PC-9 (cell line): ENCODE results near the gene AGBL5. TPM values are rescaled to one million over a fixed set of nuclear protein-coding genes. Genes with fewer than 3 reads are reported as not detected.

Experiments used
- BruUV-seq: library from RNA; stranded (reverse); fragments of 400-500 nt; replicated peaks from 2 replicates; lab custom pipeline; 2021; lab: Mats Ljungman, UMichigan
- CTCF ChIA-PET: fragments of 300-600 bp; sonication (Branson Sonifier 250); formaldehyde crosslinking; loops from one replicate; lab custom pipeline; 2022; ENCODE audit warnings: antibody characterized with exemption; lab: Charles Lee
- POLR2A ChIA-PET: fragments of 300-600 bp; sonication (Branson Sonifier 250); formaldehyde crosslinking; loops from one replicate; lab custom pipeline; 2022; ENCODE audit warnings: antibody characterized with exemption; ENCODE audit not compliant: unreplicated experiment; lab: Charles Lee
- DNase-seq, 2 experiments: peaks; one replicate each; pipeline versions ENCODE4 v3.0.0 to v3.0.0-alpha.2; 2015 to 2022; ENCODE audit warnings: mixed read lengths in 1 of 2
- H2AFZ ChIP-seq: fragments of 200-600 bp; sonication (generic); 2 replicates; pipeline ENCODE4 v1.8.1; 2017; ENCODE audit warnings: antibody characterized with exemption
- H3F3A ChIP-seq: fragments of 200-600 bp; sonication (generic); 2 replicates; pipeline ENCODE4 v1.8.1; 2017; ENCODE audit warnings: antibody characterized with exemption, mild to moderate bottlenecking, low read depth; ENCODE audit not compliant: insufficient read depth
- H3K27ac ChIP-seq: fragments of 200-600 bp; sonication (generic); 2 replicates; pipeline ENCODE4 v1.6.1; 2016; ENCODE audit warnings: mixed run types
- H3K27me3 ChIP-seq: fragments of 200-600 bp; sonication (generic); 2 replicates; pipeline ENCODE4 v1.6.1; 2016; ENCODE audit warnings: low read depth, mixed run types; ENCODE audit not compliant: insufficient read depth
- H3K36me3 ChIP-seq: fragments of 200-600 bp; sonication (generic); 2 replicates; pipeline ENCODE4 v1.6.1; 2016; ENCODE audit warnings: low read depth, mixed run types
- H3K4me1 ChIP-seq: fragments of 200-600 bp; sonication (generic); replicated peaks from 2 replicates; pipeline ENCODE4 v1.6.1; 2016; ENCODE audit warnings: mixed run types; ENCODE audit not compliant: insufficient read depth
- H3K4me2 ChIP-seq: fragments of 200-600 bp; sonication (generic); 2 replicates; pipeline ENCODE4 v1.6.1; 2017; ENCODE audit warnings: mixed run types
- H3K4me3 ChIP-seq: fragments of 200-600 bp; sonication (generic); 2 replicates; pipeline ENCODE4 v1.6.1; 2016; ENCODE audit warnings: mixed run types
- H3K79me2 ChIP-seq: fragments of 200-600 bp; sonication (generic); 2 replicates; pipeline ENCODE4 v1.6.1; 2017; ENCODE audit warnings: low read depth, mixed run types
- H3K9me2 ChIP-seq: fragments of 200-600 bp; sonication (generic); 2 replicates; pipeline ENCODE4 v1.8.1; 2017; ENCODE audit warnings: mild to moderate bottlenecking; ENCODE audit not compliant: insufficient read depth
- H3K9me3 ChIP-seq: fragments of 200-600 bp; sonication (generic); 2 replicates; pipeline ENCODE4 v1.8.1; 2016; ENCODE audit warnings: low read depth; ENCODE audit not compliant: insufficient read depth
- H4K20me1 ChIP-seq: fragments of 200-600 bp; sonication (generic); 2 replicates; pipeline ENCODE4 v1.8.1; 2017; ENCODE audit not compliant: insufficient read depth
- CTCF ChIP-seq: fragments of 200-600 bp; sonication (generic); conservative IDR thresholded peaks from 2 replicates; pipeline ENCODE4 v1.6.1; 2017; ENCODE audit warnings: mixed run types, antibody characterized with exemption, mild to moderate bottlenecking, moderate library complexity
- EZH2 ChIP-seq: fragments of 200-600 bp; sonication (generic); IDR thresholded peaks from 2 replicates; pipeline ENCODE4 v1.8.0; 2017; ENCODE audit warnings: antibody characterized with exemption, low read depth
- intact Hi-C: fragments of 100-400 bp; cut with micrococcal nuclease; formaldehyde crosslinking; loops from one replicate; pipeline ENCODE4 v1.10.0; 2022; ENCODE audit not compliant: unreplicated experiment
- total RNA-seq: library from RNA; stranded (reverse); gene quantifications from 2 replicates; pipeline ENCODE4 v1.2.3, GENCODE V29; 2021

The AGBL5 gene
- total RNA-seq, 1 experiment from 2014 or later, result 63.2 TPM

DNA sequence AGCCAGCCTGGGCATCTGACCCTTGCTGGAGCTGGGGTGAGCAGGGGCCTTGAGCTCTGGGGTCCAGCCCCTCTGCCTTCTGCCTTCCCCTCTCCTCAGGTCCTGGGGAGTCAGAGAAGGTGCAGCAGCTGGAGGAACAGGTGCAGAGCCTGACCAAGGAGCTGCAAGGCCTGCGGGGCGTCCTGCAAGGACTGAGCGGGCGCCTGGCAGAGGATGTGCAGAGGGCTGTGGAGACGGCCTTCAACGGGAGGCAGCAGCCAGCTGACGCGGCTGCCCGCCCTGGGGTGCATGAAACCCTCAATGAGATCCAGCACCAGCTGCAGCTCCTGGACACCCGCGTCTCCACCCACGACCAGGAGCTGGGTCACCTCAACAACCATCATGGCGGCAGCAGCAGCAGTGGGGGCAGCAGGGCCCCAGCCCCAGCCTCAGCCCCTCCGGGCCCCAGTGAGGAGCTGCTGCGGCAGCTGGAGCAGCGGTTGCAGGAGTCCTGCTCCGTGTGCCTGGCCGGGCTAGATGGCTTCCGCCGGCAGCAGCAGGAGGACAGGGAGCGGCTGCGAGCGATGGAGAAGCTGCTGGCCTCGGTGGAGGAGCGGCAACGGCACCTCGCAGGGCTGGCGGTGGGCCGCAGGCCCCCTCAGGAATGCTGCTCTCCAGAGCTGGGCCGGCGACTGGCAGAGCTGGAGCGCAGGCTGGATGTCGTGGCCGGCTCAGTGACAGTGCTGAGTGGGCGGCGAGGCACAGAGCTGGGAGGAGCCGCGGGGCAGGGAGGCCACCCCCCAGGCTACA, 30.7 kb downstream of the AGBL5 start:
- no peak for TF ChIP-seq EZH2
- no peak for TF ChIP-seq CTCF
- Histone ChIP-seq H3K4me3 (0 out of 2 replicates have a peak overlapping the region, but pooled peaks have one; percentile 35), H3K27ac (no peak overlapping the region), H3K9me2 (no peaks in the 10 kb centered on the region), H3K36me3 (no peaks in the 10 kb centered on the region), H3K4me2 (peak overlapping the region; percentile 79; the same call in 1 of the 2 replicates), H3K79me2 (no peaks in the 10 kb centered on the region), H2AFZ (no peak overlapping the region), H3K27me3 (peaks cover 8% of the 10 kb centered on the region), H3K9me3 (no peaks in the 10 kb centered on the region), H3F3A (peaks cover 9% of the 10 kb centered on the region; the same call in 1 of the 2 replicates), H3K4me1 (peaks cover 21% of the 10 kb centered on the region), H4K20me1 (no peaks in the 10 kb centered on the region)
- intact Hi-C loops, result no loop called here
- ChIA-PET POLR2A (no interaction called here), CTCF (interaction anchor here (1.3 kb wide), 1 partner anchor 10 kb away, joined by 4 read pairs; no protein-coding TSS in a partner anchor)
- no peak for DNase-seq
- no TSS peak for BruUV-seq

- Histone ChIP-seq H2AFZ (no peak overlapping the region), H3K36me3 (no peaks in the 10 kb centered on the region), H3K27ac (no peak overlapping the region), H3K9me3 (no peaks in the 10 kb centered on the region), H4K20me1 (no peaks in the 10 kb centered on the region), H3K4me2 (no peak overlapping the region), H3K79me2 (no peaks in the 10 kb centered on the region), H3F3A (peaks cover 9% of the 10 kb centered on the region; the same call in 1 of the 2 replicates), H3K9me2 (no peaks in the 10 kb centered on the region), H3K4me3 (no peak overlapping the region), H3K4me1 (peaks cover 25% of the 10 kb centered on the region), H3K27me3 (0 out of 2 replicates have a peak, but pooled peaks cover under 1% of the 10 kb centered on the region)
- POLR2A ChIA-PET, result interaction anchor here (0.6 to 1.0 kb wide), 3 partner anchors 31 to 101 kb away, joined by 3 to 20 read pairs (median 5); no protein-coding TSS in a partner anchor
- intact Hi-C loops, result no loop called here
- CTCF ChIA-PET, result no interaction called here
- no peak for TF ChIP-seq EZH2
- no peak for TF ChIP-seq CTCF
- no peak for DNase-seq
- no TSS peak for BruUV-seq
These were observed 31.4 kb downstream of the AGBL5 start for GRCh38 chr2:27082773-27083409.

GRCh38 chr2:27083410-27084296, 32.2 kb downstream of the AGBL5 start:
- TF ChIP-seq CTCF (no peak), EZH2 (no peak)
- H3K79me2 ChIP-seq, result no peaks in the 10 kb centered on the region
- no peaks in the 10 kb centered on the region for H4K20me1 ChIP-seq
- H3K4me3 ChIP-seq, result no peak overlapping the region
- no peaks in the 10 kb centered on the region for H3K27me3 ChIP-seq
- intact Hi-C loops, result loop anchor here (2.0 kb wide), 2 partner anchors 63 to 237 kb away; no protein-coding TSS in a partner anchor
- H3K9me2 ChIP-seq, result no peaks in the 10 kb centered on the region
- peaks cover 25% of the 10 kb centered on the region for H3K4me1 ChIP-seq
- peak in 1 of 2 experiments; percentile 31 for DNase-seq
- H2AFZ ChIP-seq, result no peak overlapping the region
- no peak overlapping the region for H3K4me2 ChIP-seq
- ChIA-PET POLR2A (interaction anchor here (0.6 to 1.0 kb wide), 4 partner anchors 32 to 122 kb away, joined by 3 to 20 read pairs (median 5); no protein-coding TSS in a partner anchor), CTCF (no interaction called here)
- H3F3A ChIP-seq, result peaks cover 9% of the 10 kb centered on the region; the same call in 1 of the 2 replicates
- no peaks in the 10 kb centered on the region for H3K36me3 ChIP-seq
- H3K27ac ChIP-seq, result no peak overlapping the region
- no TSS peak for BruUV-seq
- no peaks in the 10 kb centered on the region for H3K9me3 ChIP-seq
